Medulla oblongata (tissue), 1 donor: ENCODE results near the gene PLCD1.
A peak's percentile ranks its signal among the peaks of the same experiment; 100 is the strongest.
"Not testable (repeated sequence)": the region's sequence is repeated elsewhere in the genome, so short reads cannot be mapped to it uniquely, and the experiment has no call there.

Experiments
- DNase-seq: peaks from one replicate; pipeline ENCODE4 v3.0.0-alpha.2; 2015; ENCODE audit errors: extremely low spot score

PLCD1 gene

GRCh38 chr3:38036906-38037305 is 7.5 kb upstream of the PLCD1 start:
- no peak for DNase-seq

- DNase-seq = no peak
These were observed 6.8 kb upstream of the PLCD1 start for GRCh38 chr3:38036286-38036685.

GRCh38 chr3:38034335-38034734 is 4.9 kb upstream of the PLCD1 start:
- DNase-seq = not testable (repeated sequence)

- DNase-seq = not testable (repeated sequence)
These were observed 4.1 kb upstream of the PLCD1 start for GRCh38 chr3:38033586-38033985.

- no peak for DNase-seq
These were observed 3.0 kb upstream of the PLCD1 start for GRCh38 chr3:38032328-38032865.

- DNase-seq = peak; percentile 56
These were observed 1.9 kb upstream of the PLCD1 start for GRCh38 chr3:38031022-38031994.

GRCh38 chr3:38030126-38031021 is 932 bp upstream of the PLCD1 start:
- DNase-seq = no peak

GRCh38 chr3:38028621-38029361 is 651 bp downstream of the PLCD1 start:
- DNase-seq = no peak

- DNase-seq = peak; percentile 38
These were observed 1.7 kb downstream of the PLCD1 start for GRCh38 chr3:38027466-38028465.

GRCh38 chr3:38026856-38027255 is 2.6 kb downstream of the PLCD1 start:
- DNase-seq = no peak

GRCh38 chr3:38022896-38023709 is 6.3 kb downstream of the PLCD1 start:
- no peak for DNase-seq

GRCh38 chr3:38022301-38022700 is 7.1 kb downstream of the PLCD1 start:
- no peak for DNase-seq

- DNase-seq = no peak
These were observed 8.2 kb downstream of the PLCD1 start for GRCh38 chr3:38021196-38021595.

GRCh38 chr3:38020342-38020726 is 9.1 kb downstream of the PLCD1 start:
- DNase-seq = no peak

- DNase-seq = no peak
These were observed 9.6 kb downstream of the PLCD1 start for GRCh38 chr3:38019658-38020341.

GRCh38 chr3:38018296-38019266 is 10.9 kb downstream of the PLCD1 start:
- DNase-seq = no peak

- DNase-seq = no peak
These were observed 11.8 kb downstream of the PLCD1 start for GRCh38 chr3:38017445-38018295.
